Omental fat pad (tissue), 4 donors: ENCODE results near the gene LGALS4. TPM values are rescaled to one million over a fixed set of nuclear protein-coding genes. Genes with fewer than 3 reads are reported as not detected.
A peak's percentile ranks its signal among the peaks of the same experiment; 100 is the strongest.
"Not testable (repeated sequence)": the region's sequence is repeated elsewhere in the genome, so short reads cannot be mapped to it uniquely, and the experiment has no call there.

Source experiments
- ATAC-seq: fragments of 150-250 bp; one replicate; pipeline ENCODE4 v1.9.1; 2016; ENCODE audit warnings: mild to moderate bottlenecking, moderate library complexity; ENCODE audit not compliant: low FRiP score
- DNase-seq: peaks from one replicate; pipeline ENCODE4 v3.0.0-alpha.2; 2019; ENCODE audit warnings: low spot score
- total RNA-seq, 4 donors: library from RNA; depleted of rRNA; stranded (reverse); fragments of >200 nt; gene quantifications; one replicate each; pipeline ENCODE4 v1.1.0, GENCODE V29; 2016
- TF ChIP-seq, protein P1 (sequence below), 3 donors: fragments of 450-650 bp; IDR thresholded peaks; one replicate each; pipeline ENCODE4 v1.5.1; 2016 to 2017; ENCODE audit warnings: antibody characterized with exemption in 3 of 3, mild to moderate bottlenecking in 3 of 3, moderate library complexity in 2 of 3

Gene LGALS4, protein sequence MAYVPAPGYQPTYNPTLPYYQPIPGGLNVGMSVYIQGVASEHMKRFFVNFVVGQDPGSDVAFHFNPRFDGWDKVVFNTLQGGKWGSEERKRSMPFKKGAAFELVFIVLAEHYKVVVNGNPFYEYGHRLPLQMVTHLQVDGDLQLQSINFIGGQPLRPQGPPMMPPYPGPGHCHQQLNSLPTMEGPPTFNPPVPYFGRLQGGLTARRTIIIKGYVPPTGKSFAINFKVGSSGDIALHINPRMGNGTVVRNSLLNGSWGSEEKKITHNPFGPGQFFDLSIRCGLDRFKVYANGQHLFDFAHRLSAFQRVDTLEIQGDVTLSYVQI
- 1 to 10 TPM in 1 of 4 donors, under 1 TPM in 1, not detected in 2; 0.46 to 1.6 TPM for total RNA-seq

DNA sequence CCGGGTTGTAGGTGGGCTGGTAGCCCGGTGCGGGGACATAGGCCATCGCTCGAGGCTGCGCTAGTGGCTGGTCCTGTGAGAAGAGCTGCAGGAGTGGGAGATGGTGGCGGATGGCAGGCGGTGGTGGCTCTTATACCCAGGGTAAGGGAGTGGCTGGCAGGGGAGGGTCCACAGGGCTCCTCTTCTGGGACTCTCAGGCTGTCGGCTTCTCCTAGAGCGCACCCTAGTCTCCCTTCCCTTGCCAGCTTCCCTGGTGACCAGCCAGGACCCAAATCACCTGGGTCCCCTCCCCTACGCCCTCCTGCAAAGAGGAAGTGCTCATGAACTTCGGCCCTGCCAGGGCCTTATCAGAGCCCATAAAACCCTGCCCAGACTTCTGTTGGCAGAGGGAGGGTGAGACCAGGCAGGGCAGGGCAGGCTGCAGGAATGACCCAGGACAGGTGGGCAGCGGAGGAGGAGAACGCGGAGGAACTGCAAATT is at the start of gene LGALS4:
TSS of gene LGALS4 (minus strand) at position 105 of the 480 bp plus-strand sequence. CDS start at position 46, 59 bp downstream.
- TF ChIP-seq, protein P1, sequence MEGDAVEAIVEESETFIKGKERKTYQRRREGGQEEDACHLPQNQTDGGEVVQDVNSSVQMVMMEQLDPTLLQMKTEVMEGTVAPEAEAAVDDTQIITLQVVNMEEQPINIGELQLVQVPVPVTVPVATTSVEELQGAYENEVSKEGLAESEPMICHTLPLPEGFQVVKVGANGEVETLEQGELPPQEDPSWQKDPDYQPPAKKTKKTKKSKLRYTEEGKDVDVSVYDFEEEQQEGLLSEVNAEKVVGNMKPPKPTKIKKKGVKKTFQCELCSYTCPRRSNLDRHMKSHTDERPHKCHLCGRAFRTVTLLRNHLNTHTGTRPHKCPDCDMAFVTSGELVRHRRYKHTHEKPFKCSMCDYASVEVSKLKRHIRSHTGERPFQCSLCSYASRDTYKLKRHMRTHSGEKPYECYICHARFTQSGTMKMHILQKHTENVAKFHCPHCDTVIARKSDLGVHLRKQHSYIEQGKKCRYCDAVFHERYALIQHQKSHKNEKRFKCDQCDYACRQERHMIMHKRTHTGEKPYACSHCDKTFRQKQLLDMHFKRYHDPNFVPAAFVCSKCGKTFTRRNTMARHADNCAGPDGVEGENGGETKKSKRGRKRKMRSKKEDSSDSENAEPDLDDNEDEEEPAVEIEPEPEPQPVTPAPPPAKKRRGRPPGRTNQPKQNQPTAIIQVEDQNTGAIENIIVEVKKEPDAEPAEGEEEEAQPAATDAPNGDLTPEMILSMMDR (IDR thresholded peaks at IDR 0.05) = no peak
- ATAC-seq = no peak

GRCh38 chr19:38861368-38861767 is 48.6 kb upstream of the LGALS4 start:
- no peak for ATAC-seq
- no peak for DNase-seq
- TF ChIP-seq, protein P1 (IDR thresholded peaks at IDR 0.05) = no peak

More for the DNA sequence above, at the start of gene LGALS4:
- DNase-seq = no peak

DNA sequence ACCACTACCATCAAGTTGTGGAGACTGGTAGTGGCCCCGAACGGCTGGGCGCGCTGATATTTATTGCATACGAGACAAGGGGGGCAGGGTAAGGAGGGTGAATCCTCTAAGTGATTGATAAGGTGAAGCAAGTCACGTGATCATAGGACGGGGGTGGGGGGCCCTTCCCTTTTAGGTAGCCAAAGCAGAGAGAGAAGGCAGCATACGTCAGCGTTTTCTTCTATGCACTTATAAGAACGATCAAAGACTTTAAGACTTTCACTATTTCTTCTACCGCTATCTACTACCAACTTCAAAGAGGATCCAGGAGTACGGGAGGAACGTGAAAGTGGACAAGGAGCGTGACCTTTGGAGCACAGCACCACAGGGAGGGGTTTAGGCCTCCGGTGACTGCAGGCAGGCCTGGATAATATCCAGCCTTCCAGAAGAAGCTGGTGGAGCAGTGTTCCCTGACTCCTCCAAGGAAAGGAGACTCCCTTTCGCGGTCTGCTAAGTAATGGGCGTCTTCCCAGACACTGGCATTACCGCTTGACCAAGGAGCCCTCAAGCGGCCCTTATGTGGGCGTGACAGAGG is 47.0 kb upstream of the LGALS4 start:
- not testable (repeated sequence) for ATAC-seq, DNase-seq

GRCh38 chr19:38856813-38857212 is 44.1 kb upstream of the LGALS4 start:
- ATAC-seq (no peak), DNase-seq (no peak)
- TF ChIP-seq, protein P1 (IDR thresholded peaks at IDR 0.05) = no peak

GRCh38 chr19:38855751-38856150 is 43.0 kb upstream of the LGALS4 start:
- DNase-seq, ATAC-seq: not testable (repeated sequence)

GRCh38 chr19:38854961-38855360 is 42.2 kb upstream of the LGALS4 start:
- DNase-seq, ATAC-seq: not testable (repeated sequence)

- DNase-seq = no peak
- TF ChIP-seq, protein P1 (IDR thresholded peaks at IDR 0.05) = no peak
- no peak for ATAC-seq
Observed at GRCh38 chr19:38853214-38853613, 40.5 kb upstream of the LGALS4 start.

DNA sequence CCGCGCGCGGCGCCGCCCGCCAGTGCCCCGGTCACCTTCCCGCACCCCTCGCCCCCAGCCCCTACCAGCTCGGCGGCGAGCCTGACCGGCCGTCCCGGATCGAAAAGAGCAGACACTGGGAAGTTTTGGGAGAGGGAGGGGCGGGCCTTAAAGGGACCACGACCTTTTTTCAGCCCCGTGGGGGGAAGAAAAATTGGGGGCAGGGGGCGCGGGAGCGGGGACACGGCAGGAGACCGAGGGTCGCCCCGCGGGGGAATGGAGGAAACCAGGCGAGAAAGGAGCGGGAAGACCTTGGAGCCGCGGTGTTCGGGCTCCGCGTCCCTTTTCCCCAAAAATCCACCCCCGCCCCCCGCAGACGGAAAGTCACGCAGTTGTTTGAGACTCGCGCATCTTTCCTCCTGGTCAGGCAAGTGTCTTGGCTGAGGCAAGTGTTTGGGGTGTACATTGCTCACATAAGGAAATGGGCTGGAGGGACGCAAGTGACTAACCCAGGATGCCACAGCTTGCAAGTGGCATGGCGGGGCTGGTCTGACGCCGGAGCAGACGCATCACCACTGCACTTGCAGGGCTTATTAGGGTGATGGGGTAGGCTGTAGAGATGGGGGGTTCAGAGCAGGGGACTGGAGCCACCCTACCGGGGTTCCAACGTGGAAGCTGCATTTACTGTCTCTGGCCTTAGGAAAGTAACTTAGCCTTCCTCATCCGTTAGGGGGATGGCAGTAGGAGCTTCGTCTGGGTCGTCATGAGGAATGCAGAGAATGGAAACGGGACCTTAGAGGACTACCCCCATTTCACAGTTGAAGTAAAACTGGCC is 39.7 kb upstream of the LGALS4 start:
- DNase-seq = peak; percentile 58
- ATAC-seq = no peak
- TF ChIP-seq, protein P1 (IDR thresholded peaks at IDR 0.05) = no peak
